GM21737 (cell line): ENCODE data around the gene OPCML.

Source experiments
- ATAC-seq: cut with Tn5 transposase; IDR thresholded peaks from one replicate; pipeline ENCODE4 v1.9.1; 2021; ENCODE audit warnings: mild to moderate bottlenecking, moderate library complexity; ENCODE audit not compliant: unreplicated experiment

The OPCML gene

GRCh38 chr11:132839236-132839945 is 692.9 kb downstream of the OPCML start:
- no peak for ATAC-seq

- no peak for ATAC-seq
Measured at GRCh38 chr11:132838627-132839026, 693.7 kb downstream of the OPCML start.

- ATAC-seq = no peak
Measured at GRCh38 chr11:132831272-132831671, 701.0 kb downstream of the OPCML start.

DNA sequence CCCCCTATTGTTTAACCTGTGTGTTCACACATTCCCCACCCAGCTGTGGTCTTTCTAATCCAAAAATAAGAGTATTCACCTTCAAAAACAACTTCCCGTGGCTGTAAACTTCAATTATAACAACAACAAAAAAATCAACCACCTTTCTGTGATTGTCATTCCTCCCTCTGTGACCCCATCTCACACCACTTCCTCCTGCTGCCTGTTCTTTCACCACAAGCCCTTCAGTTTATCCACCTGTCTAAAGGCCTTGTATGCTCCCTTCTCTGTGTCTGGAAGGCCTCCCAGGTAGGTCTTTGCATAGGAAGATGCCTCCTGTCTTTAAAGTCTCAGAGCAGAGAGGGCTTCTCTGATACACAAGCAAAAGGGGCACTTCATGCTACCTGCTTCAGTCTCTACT is 707.7 kb downstream of the OPCML start:
- ATAC-seq = no peak

DNA sequence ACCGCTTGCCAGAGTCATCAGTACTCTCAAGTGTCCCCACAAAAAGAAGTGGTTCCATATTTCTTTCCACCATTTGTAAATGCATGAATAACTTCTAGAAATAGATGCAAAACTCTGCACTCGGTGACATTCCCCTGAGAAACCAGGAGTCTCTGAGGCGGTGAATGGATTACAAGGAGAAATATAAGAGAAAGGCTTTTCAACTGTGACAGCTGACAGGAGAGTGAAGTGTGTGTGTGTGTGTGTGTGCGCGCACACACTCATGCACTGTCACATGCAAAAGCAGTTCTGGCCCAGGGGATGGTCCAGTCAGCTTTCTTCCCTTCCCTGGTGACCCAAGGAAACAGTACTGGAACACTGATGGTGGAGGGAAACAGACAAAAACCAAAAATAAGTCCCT is 710.0 kb downstream of the OPCML start:
- no peak for ATAC-seq

DNA sequence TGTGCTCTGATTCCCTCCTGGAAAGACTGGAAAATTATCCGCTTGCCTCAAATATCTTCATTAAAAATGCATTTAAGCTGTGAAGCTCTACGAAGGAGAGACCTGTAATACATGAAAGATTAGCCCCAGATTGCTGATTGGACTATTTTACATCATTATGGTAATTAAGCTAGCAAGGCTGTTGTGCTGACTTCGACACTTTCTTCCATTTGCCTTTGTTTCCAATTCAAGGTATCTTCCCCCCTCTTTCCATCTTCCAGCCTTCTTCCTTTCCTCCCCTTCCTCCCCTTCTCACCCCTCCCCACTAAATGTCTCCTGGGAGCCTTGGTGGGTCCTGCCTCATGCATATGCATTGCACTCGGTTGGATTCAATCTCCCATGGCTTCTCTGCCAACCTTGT is 710.8 kb downstream of the OPCML start:
- no peak for ATAC-seq

- no peak for ATAC-seq
Measured at GRCh38 chr11:132821014-132821413, 711.3 kb downstream of the OPCML start.

- ATAC-seq = no peak
Measured at GRCh38 chr11:132818951-132819350, 713.4 kb downstream of the OPCML start.

GRCh38 chr11:132817387-132817786 is 714.9 kb downstream of the OPCML start:
- ATAC-seq = no peak

DNA sequence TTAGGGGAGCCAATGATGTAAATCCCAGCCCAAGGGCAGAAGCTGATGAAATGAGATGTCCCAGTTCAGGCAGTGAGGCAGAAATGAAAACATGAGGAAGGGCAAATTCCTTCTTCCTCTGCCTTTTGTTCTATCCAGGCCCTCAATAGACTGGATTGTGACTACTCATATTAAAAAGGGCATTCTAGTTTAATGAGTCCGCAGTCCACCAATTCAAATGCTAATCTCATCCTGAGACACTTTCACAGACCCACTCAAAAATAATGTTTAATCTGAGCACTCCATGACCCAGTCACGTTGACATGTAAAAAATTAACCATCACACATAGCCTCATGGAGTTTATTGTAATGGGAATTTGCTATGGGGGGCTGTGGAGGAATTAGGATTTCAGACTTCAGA is 717.9 kb downstream of the OPCML start:
- ATAC-seq = no peak

DNA sequence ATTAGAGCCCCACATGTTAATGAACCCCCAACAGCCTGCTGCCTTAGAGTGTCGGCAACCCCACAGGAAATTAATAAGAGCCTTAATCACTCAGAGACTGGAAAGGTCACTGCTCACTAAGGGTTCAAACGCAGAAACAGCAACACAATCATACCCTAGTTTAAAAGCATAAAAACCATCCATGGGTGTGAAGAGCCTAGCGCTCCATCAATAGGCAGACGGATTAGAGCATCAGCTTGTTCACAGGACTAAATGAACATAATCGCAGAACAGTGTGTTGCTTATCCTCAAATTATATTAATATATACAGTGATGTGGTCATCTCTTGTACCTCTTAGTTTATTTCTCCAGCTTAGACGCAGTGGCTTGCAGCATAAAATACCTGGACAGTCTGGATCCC is 720.7 kb downstream of the OPCML start:
- no peak for ATAC-seq

- ATAC-seq = no peak
Measured at GRCh38 chr11:132809070-132809469, 723.2 kb downstream of the OPCML start.

DNA sequence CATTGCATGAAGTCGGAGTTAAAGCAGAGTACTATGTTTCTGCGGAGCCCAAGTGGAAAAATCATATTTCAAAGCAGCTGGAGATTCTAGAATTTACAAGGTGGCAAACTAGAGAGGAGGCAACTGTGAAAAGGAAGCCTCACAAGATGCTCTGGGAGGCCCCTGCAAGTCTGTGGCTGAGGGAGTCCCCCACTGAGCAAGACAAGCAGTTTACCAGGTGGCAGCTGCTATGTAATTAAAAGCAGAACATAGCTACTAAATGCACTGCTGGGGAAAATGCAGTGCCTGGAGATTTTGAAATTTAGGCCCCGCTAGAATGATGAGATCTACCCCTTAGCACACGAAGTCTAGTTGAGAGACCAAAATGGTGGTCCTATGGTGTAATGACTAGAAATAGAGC is 728.0 kb downstream of the OPCML start:
- no peak for ATAC-seq

GRCh38 chr11:132803436-132803835 is 728.9 kb downstream of the OPCML start:
- ATAC-seq = no peak

DNA sequence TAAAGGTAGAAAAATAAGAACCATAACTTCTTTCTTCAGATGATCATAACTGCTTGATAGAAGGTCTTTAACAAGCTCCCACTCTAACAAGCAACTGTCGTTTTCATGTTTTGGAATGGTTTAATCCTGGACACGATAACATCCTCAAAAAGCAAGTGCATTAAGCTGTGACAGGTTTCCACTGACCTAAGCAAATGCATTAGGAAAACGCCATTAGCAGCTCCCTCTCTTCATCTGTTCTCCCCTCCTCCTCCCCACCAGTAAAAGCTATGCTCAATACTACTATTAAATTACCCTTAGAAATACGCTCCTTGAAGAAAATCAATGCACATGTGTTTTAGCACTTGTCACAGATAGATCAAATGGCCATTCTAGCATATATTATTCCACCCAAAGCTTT is 729.4 kb downstream of the OPCML start:
- no peak for ATAC-seq

GRCh38 chr11:132793831-132794230 is 738.5 kb downstream of the OPCML start:
- ATAC-seq = no peak

DNA sequence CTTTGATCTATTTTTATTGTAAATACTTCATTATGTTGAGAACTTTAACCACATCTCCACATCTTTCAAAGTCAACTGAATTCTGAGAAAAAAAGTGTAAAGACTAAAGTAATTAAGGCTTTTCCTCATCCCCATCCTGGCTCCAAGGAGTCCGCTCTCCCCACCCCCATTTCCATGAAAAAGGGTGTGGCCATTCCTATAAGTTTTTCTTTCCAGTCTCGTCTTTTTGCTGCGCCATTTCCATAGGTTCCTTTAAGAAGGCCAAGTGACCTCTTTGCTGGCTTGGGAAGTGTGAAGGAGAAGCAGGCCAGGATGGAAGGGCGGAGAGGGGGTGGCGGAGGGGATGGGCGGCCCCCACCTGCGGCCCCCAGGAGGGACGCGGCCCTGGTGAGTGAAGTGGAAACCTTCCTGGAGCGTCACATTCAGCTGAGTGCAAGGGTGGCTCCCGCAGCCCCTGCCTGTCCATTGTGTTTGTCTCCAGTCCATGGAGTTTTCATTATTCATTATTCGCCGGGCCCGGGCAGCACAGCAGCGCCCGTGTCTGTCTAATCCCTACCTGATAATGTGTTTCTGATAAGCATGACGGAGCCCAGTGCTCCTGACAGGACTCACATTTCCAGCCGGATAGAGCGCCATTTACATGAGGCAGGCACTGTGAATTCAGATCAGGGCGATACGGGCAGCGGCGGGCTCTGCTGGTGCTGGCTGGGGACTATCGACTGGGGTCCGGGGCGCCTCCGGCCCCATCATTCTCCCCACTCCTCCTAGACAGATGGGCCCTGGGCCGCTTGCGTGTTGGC is 739.8 kb downstream of the OPCML start:
- no peak for ATAC-seq

GRCh38 chr11:132790971-132791370 is 741.3 kb downstream of the OPCML start:
- no peak for ATAC-seq

- no peak for ATAC-seq
Measured at GRCh38 chr11:132790466-132790865, 741.8 kb downstream of the OPCML start.

GRCh38 chr11:132788816-132789325 is 743.4 kb downstream of the OPCML start:
- no peak for ATAC-seq

DNA sequence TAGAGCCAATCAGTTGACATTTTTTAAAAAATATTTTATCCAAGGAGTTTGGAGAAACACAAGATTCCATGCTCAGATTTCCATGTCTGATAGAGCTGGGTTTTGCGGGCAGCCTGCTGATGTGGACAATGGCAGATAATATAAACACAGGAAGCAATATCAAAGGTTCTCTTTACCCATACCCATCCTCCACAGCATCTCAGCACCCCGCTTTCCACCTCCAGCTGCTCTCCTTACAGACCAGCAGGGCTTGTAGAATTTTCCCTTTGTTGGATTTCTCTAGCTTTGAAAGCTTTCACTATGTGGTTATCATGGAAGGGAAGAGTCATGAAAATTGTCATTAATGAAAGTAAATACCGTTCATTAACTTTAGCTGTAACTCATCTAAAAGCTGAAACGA is 746.4 kb downstream of the OPCML start:
- ATAC-seq = no peak

GRCh38 chr11:132784441-132784840 is 747.9 kb downstream of the OPCML start:
- no peak for ATAC-seq
